GM12801 (cell line): ENCODE data around the gene HIVEP3.

Experiments used
- CTCF ChIP-seq: IDR thresholded peaks from one replicate; pipeline ENCODE4 v1.5.1; 2011; ENCODE audit warnings: control low read depth; ENCODE audit not compliant: insufficient read length; ENCODE audit errors: extremely low read depth

HIVEP3 gene

DNA sequence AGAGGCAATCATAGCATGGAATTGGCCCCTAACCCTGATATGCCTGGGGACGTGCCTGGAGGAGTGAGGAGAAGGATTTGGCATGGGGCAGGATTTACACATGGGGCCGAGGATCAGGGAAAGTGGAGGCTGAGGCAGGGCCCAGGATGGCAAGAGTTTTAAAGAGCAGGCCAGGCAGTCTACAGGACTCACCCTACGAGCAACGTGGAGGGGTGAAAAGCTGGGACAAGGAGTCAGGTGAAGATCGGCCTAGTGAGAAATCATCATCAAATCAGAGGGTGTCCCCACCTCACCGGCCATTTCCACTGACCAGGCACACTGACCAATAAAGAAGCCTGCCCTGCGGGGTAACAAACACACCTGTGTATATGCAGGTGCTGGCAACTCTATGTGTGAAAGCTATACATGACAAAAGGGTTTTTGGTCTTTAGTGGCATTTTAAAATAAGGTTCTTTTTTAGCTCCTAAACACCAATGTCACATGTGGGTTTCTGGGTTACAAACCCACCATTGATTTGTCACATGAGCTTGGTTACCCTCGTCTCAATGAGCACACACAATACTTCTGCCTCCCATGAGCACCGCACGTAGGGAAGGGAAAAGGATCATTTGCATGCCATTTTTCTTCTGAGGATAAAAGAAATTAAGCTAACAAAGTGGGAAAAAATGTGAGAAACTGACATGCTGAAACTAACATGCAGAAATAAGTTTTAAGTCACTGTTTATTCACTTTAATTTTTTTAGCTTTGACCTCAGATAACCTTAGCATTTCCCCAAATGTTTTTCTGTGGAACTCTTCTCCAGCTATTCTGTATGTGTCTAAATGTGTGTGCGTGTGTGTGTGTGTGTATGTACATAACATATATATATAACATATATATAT lies 266.1 kb downstream of the HIVEP3 start:
- no peak for TF ChIP-seq CTCF

DNA sequence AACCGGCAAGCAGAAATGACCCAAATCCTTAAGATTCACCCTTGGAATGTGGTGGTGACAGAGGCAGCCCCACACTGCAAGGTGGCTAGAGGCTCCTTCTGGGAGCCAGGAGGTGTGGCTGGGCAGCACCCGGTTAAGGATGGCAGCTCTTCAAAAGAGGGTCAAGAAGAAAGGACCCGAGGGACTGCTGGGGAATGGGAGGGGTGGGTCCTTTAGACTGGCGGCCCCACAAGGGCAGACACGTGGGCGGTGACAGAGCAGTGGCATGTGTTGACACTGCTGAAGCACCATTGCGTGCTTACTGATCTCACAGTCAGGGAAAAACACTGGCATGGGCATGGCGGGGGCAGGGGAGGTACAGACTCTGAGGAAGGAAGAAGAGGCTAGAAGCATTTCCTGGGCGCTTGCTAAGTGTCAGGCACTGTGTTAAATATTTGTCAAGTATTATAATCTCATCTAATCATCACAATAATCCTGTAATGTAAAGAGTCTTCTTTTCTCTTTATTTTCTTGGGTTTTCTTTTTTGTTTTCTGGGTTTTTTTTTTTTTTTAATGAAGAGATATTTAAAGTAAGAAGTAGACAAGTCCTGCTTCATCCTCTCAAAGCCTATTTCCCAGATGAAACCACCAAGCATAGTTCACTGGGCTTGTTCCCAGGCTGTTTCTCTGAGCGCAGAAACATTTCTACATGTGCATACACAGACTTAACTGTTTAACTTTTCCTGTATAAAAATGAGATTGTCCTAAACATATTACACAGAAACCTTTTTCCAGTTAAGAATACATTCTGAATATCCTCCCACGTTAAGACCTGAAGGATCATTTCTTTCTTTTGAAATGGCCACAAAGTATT lies 268.5 kb downstream of the HIVEP3 start:
- no peak for TF ChIP-seq CTCF

- TF ChIP-seq CTCF: no peak
These were observed 269.2 kb downstream of the HIVEP3 start for GRCh38 chr1:41649396-41650027.

DNA sequence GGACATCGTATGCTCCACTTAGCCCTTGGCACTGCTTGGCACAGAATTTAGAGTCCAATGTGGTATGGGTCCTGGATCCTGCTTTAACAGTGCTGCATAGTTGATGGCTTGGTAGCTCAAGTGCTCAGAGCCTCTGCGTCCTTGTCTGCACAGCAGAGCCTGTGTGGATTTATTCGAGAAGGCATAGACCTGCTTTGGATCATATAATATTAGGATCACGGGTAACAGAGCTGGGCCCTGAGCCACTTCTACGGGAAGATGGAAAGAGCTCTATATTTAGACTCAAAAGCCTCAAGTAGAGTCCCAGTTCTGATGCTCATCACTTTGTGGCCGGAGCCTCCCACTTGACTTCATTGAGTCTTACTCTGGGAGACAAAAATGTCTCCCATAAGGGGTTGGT lies 269.9 kb downstream of the HIVEP3 start:
- no peak for TF ChIP-seq CTCF

- no peak for TF ChIP-seq CTCF
These were observed 270.5 kb downstream of the HIVEP3 start for GRCh38 chr1:41648230-41648629.

DNA sequence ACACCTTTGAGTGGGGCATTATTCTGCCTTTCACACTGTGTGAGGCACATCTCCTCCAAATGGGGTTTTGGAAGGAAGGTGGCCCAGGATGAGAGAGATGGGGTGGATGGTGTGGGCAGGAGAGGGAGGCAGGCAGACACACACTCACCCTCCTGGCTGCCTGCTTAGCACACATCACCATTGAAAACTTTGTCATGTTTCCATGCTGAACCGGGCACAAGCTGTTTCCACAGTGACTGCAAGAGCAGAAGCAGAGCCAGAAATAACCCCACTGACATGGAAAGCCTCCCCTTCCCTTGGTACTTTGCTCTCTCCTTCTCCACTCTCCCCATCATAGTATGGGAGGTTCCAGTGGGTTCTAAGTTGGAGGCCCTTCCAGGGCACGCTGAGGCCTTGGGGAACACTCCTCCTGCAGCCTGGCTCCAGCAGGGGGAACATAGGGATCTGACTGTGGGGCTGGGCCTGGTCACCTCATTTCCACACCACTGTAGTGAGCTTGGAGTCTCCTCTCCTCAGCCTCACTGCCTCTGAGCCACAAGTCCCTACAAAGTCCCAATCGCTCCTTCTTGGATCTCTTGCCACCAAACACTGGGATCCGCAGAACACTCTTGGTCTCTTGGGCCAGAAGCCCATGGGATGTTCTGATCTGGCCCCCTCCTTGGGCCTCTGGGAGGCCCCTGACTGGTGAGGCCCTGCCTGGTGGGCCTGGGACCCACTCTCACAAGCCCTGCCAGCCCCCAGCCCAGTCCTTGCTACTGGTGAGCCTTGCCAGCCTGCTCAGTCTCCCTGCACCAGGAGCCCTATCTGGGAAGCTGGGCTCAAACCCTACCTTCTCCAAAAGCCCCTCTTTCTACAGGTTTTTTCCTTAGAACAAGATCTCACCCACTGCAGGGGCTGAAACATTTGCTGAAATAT lies 271.2 kb downstream of the HIVEP3 start:
- TF ChIP-seq CTCF: no peak
